Common myeloid progenitor, CD34-positive (primary cell): ENCODE measurements around the gene AGTPBP1.
A peak's percentile ranks its signal among the peaks of the same experiment; 100 is the strongest.

Experiments used
- CTCF ChIA-PET: fragments of 350-600 bp; sonication (Branson Sonifier 250); formaldehyde crosslinking; loops from one replicate; lab custom pipeline; 2021; ENCODE audit warnings: antibody characterized with exemption; lab: Charles Lee
- POLR2A ChIA-PET: fragments of 350-600 bp; sonication (Branson Sonifier 250); formaldehyde crosslinking; loops from one replicate; lab custom pipeline; 2021; ENCODE audit warnings: antibody characterized with exemption; lab: Charles Lee
- DNase-seq, 3 donors: peaks; one replicate each; pipeline versions ENCODE4 v3.0.0 to v3.0.0-alpha.2; 2013
- H3K27ac ChIP-seq, 2 experiments: 1 replicate in 1 of 2; 2 replicates in 1 of 2; pipeline ENCODE4 v1.7.0; 2013; ENCODE audit warnings: inconsistent platforms in 2 of 2, low read length in 2 of 2, mild to moderate bottlenecking in 2 of 2, low read depth in 1 of 2, moderate library complexity in 1 of 2; ENCODE audit not compliant: severe bottlenecking in 2 of 2, insufficient read depth in 1 of 2, poor library complexity in 1 of 2
- H3K27me3 ChIP-seq, 5 experiments: replicated peaks in 2 of 5; 1 replicate in 3 of 5; 2 replicates in 2 of 5; pipeline versions ENCODE4 v1.6.1 to v1.7.0; 2013; ENCODE audit warnings: low read length in 4 of 5, mild to moderate bottlenecking in 2 of 5, moderate library complexity in 2 of 5, inconsistent platforms in 1 of 5; ENCODE audit not compliant: insufficient read depth in 5 of 5, control insufficient read depth in 4 of 5
- H3K36me3 ChIP-seq, 4 experiments: 1 replicate in 2 of 4; 2 replicates in 2 of 4; pipeline versions ENCODE4 v1.6.1 to v1.7.0; 2013; ENCODE audit warnings: low read length in 3 of 4, control low read depth in 1 of 4, mild to moderate bottlenecking in 1 of 4; ENCODE audit not compliant: control insufficient read depth in 4 of 4, insufficient read depth in 4 of 4
- H3K4me1 ChIP-seq, 4 experiments: 1 replicate in 3 of 4; 2 replicates in 1 of 4; pipeline versions ENCODE4 v1.6.1 to v1.7.1; 2013; ENCODE audit warnings: low read length in 3 of 4, mild to moderate bottlenecking in 3 of 4, control low read depth in 1 of 4, inconsistent platforms in 1 of 4, moderate library complexity in 1 of 4; ENCODE audit not compliant: control insufficient read depth in 4 of 4, insufficient read depth in 4 of 4; ENCODE audit errors: control extremely low read depth in 1 of 4
- H3K4me3 ChIP-seq, 7 experiments: 1 replicate in 4 of 7; 2 replicates in 3 of 7; pipeline versions ENCODE4 v1.5.1 to v1.7.0; 2013; ENCODE audit warnings: mild to moderate bottlenecking in 7 of 7, low read length in 6 of 7, moderate library complexity in 6 of 7, inconsistent platforms in 2 of 7, low read depth in 2 of 7, control low read depth in 1 of 7; ENCODE audit not compliant: insufficient read depth in 4 of 7, control insufficient read depth in 1 of 7; ENCODE audit errors: extremely low read depth in 1 of 7
- H3K9me3 ChIP-seq, 5 experiments: 1 replicate in 4 of 5; 2 replicates in 1 of 5; pipeline versions ENCODE4 v1.6.1 to v1.7.1; 2013; ENCODE audit warnings: low read length in 4 of 5, mild to moderate bottlenecking in 2 of 5, inconsistent platforms in 1 of 5, low read depth in 1 of 5, moderate library complexity in 1 of 5; ENCODE audit not compliant: control insufficient read depth in 4 of 5, insufficient read depth in 2 of 5; ENCODE audit errors: control extremely low read depth in 1 of 5
- WGBS: methylation state at CpG from one replicate; pipeline ENCODE4 v1.1.5; 2013; ENCODE audit not compliant: insufficient coverage; 5-methylcytosine and 5-hydroxymethylcytosine counted together

AGTPBP1 gene

GRCh38 chr9:85704744-85705143 lies 37.0 kb downstream of the AGTPBP1 start:
- Histone ChIP-seq H3K36me3 (peaks cover 0 to 14% (median 3%) of the 10 kb centered on the region in 4 experiments), H3K27ac (no peak overlapping the region), H3K4me3 (no peak overlapping the region), H3K9me3 (peaks cover 0 to 18% (median 5%) of the 10 kb centered on the region in 5 experiments), H3K27me3 (no peaks in the 10 kb centered on the region), H3K4me1 (peaks cover 0 to 9% (median 2%) of the 10 kb centered on the region in 4 experiments)
- 100% methylated on average over 1 of the region's 2 CpGs for WGBS
- CTCF ChIA-PET: no interaction called here
- POLR2A ChIA-PET: no interaction called here
- no peak for DNase-seq

- H3K36me3 ChIP-seq: peaks cover 0 to 8% (median 2%) of the 10 kb centered on the region in 4 experiments
- H3K27ac ChIP-seq: no peak overlapping the region
- 100% methylated on average over 1 of the region's 1 CpG for WGBS
- CTCF ChIA-PET: no interaction called here
- no peak for DNase-seq
- peaks cover 0 to 9% (median 2%) of the 10 kb centered on the region in 5 experiments for H3K9me3 ChIP-seq
- no peaks in the 10 kb centered on the region for H3K27me3 ChIP-seq
- POLR2A ChIA-PET: no interaction called here
- no peak overlapping the region for H3K4me3 ChIP-seq
- peaks cover 0 to 9% (median 2%) of the 10 kb centered on the region in 4 experiments for H3K4me1 ChIP-seq
Observed at GRCh38 chr9:85703398-85703797, 38.4 kb downstream of the AGTPBP1 start.

- no peak overlapping the region for H3K4me3 ChIP-seq
- H3K4me1 ChIP-seq: peaks cover 0 to 9% (median 2%) of the 10 kb centered on the region in 4 experiments
- CTCF ChIA-PET: no interaction called here
- H3K36me3 ChIP-seq: peaks cover 0 to 7% (median 2%) of the 10 kb centered on the region in 4 experiments
- POLR2A ChIA-PET: no interaction called here
- H3K9me3 ChIP-seq: peaks cover 0 to 6% (median 0%) of the 10 kb centered on the region in 5 experiments
- H3K27me3 ChIP-seq: no peaks in the 10 kb centered on the region
- no peak for DNase-seq
- H3K27ac ChIP-seq: no peak overlapping the region
Observed at GRCh38 chr9:85702726-85703289, 38.9 kb downstream of the AGTPBP1 start.

GRCh38 chr9:85702191-85702590 lies 39.6 kb downstream of the AGTPBP1 start:
- no peak for DNase-seq
- no peaks in the 10 kb centered on the region for H3K27me3 ChIP-seq
- ChIA-PET CTCF (interaction anchor here (2.1 kb wide), 1 partner anchor 14 kb away, joined by 5 read pairs; no protein-coding TSS in a partner anchor), POLR2A (no interaction called here)
- H3K4me3 ChIP-seq: no peak overlapping the region
- no peak overlapping the region for H3K27ac ChIP-seq
- H3K4me1 ChIP-seq: peaks cover 0 to 9% (median 2%) of the 10 kb centered on the region in 4 experiments
- H3K9me3 ChIP-seq: peaks cover 0 to 6% (median 0%) of the 10 kb centered on the region in 5 experiments
- peaks cover 0 to 7% (median 2%) of the 10 kb centered on the region in 4 experiments for H3K36me3 ChIP-seq

GRCh38 chr9:85700330-85700729 lies 41.4 kb downstream of the AGTPBP1 start:
- POLR2A ChIA-PET: no interaction called here
- CTCF ChIA-PET: interaction anchor here (0.6 to 2.1 kb wide), 3 partner anchors 16 to 619 kb away, joined by 4 to 7 read pairs (median 5); no protein-coding TSS in a partner anchor
- no peak overlapping the region for H3K4me3 ChIP-seq
- H3K27ac ChIP-seq: no peak overlapping the region
- H3K27me3 ChIP-seq: no peaks in the 10 kb centered on the region
- H3K9me3 ChIP-seq: peaks cover 0 to 6% (median 0%) of the 10 kb centered on the region in 5 experiments
- H3K36me3 ChIP-seq: peaks cover 0 to 7% (median 2%) of the 10 kb centered on the region in 4 experiments
- DNase-seq: peak in 2 of 3 donors; percentile 55 to 69
- WGBS: no CpG with 5 or more reads among the region's 2 CpGs
- peaks cover 0 to 9% (median 2%) of the 10 kb centered on the region in 4 experiments for H3K4me1 ChIP-seq

GRCh38 chr9:85688361-85688760 lies 53.4 kb downstream of the AGTPBP1 start:
- POLR2A ChIA-PET: no interaction called here
- CTCF ChIA-PET: interaction anchor here (2.4 kb wide), 1 partner anchor 10 kb away, joined by 6 read pairs; no protein-coding TSS in a partner anchor
- no peaks in the 10 kb centered on the region for H3K27me3 ChIP-seq
- peaks cover 0 to 12% (median 0%) of the 10 kb centered on the region in 5 experiments for H3K9me3 ChIP-seq
- DNase-seq: no peak
- no CpG with 5 or more reads among the region's 2 CpGs for WGBS
- H3K27ac ChIP-seq: no peak overlapping the region
- H3K4me1 ChIP-seq: no peaks in the 10 kb centered on the region
- peaks cover 2 to 17% (median 13%) of the 10 kb centered on the region in 4 experiments for H3K36me3 ChIP-seq
- no peak overlapping the region for H3K4me3 ChIP-seq

GRCh38 chr9:85685081-85685480 lies 56.7 kb downstream of the AGTPBP1 start:
- ChIA-PET POLR2A (no interaction called here), CTCF (interaction anchor here (1.2 kb wide), 1 partner anchor 13 kb away, joined by 3 read pairs; no protein-coding TSS in a partner anchor)
- Histone ChIP-seq H3K4me1 (no peaks in the 10 kb centered on the region), H3K36me3 (peaks cover 0 to 8% (median 5%) of the 10 kb centered on the region in 4 experiments), H3K27ac (no peak overlapping the region), H3K27me3 (no peaks in the 10 kb centered on the region), H3K9me3 (peaks cover 0 to 12% (median 0%) of the 10 kb centered on the region in 5 experiments), H3K4me3 (no peak overlapping the region)
- no peak for DNase-seq
